ENCODE data around the gene TSLP. TPM values are rescaled to one million over a fixed set of nuclear protein-coding genes. Genes with fewer than 3 reads are reported as not detected.

The TSLP gene
- total RNA-seq = 1.3 TPM
- long read RNA-seq, partial matches to known transcripts = 0 of 2 reads
- long read RNA-seq, other reads (novel, unspliced or antisense) = 2 of 2 reads

DNA sequence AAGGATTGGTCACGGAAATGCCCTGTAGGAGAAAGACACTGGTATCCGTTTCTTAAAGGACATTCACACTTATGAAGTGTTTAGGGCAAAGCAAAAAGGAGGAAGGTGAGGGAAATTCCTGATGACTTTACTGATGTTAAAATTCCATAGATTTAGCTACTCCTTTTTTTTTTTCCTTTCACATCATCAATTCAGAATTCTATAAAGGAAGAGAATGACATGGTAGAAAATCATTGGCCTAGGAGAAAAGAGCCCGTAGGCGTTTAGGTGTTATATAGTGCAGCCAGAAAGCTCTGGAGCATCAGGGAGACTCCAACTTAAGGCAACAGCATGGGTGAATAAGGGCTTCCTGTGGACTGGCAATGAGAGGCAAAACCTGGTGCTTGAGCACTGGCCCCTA, at the start of gene TSLP:
Gene TSLP, plus strand, starts transcription at position 301 of the 400 bp plus-strand sequence. CDS start 178 bp downstream, outside the sequence.
- Histone ChIP-seq H3K27me3 (ENCODE audit: low read depth) (no peaks in the 10 kb centered on the region), H3K4me3 (peak within 1 kb of the TSS; percentile 64), H3K9me3 (no peaks in the 10 kb centered on the region), H3K27ac (no peak within 1 kb of the TSS), H3K36me3 (no peaks in the 10 kb centered on the region), H3K4me1 (peaks cover 24% of the 10 kb centered on the region)
- DNase-seq = no peak
- intact Hi-C loops (cut with DNase I) = no loop called here
- TF ChIP-seq CTCF (IDR thresholded peaks at IDR 0.05) = no peak
- ATAC-seq = no peak

DNA sequence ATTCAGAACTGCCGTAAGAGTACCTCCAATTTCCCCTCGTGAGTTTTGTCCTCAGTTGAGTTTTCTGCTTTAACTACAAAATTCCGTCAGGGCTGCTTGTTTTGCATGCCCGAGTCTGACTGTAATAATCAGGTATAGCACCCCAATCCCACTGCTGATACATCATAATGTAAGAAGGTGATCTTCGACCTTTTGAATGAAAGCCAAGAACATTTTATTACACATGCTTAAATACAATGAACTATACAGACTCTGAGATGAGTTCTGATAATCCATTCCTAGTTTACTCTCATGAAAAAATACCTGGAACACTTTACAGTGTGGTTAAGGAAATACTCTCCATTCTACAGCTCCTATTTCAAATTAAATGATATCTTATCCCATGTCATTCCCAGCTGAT, 49.2 kb upstream of the TSLP start:
- Histone ChIP-seq H3K4me3 (no peak overlapping the region), H3K36me3 (no peaks in the 10 kb centered on the region), H3K27ac (no peak overlapping the region), H3K9me3 (no peaks in the 10 kb centered on the region), H3K27me3 (ENCODE audit: low read depth) (no peaks in the 10 kb centered on the region), H3K4me1 (no peaks in the 10 kb centered on the region)
- intact Hi-C loops (cut with DNase I) = no loop called here
- ATAC-seq = no peak
- TF ChIP-seq CTCF (IDR thresholded peaks at IDR 0.05) = no peak
- DNase-seq = no peak

GRCh38 chr5:111028865-111029264, 42.6 kb upstream of the TSLP start:
- no peak for DNase-seq
- no peak overlapping the region for H3K27ac ChIP-seq
- no peak overlapping the region for H3K4me3 ChIP-seq
- H3K27me3 ChIP-seq (ENCODE audit: low read depth) = no peaks in the 10 kb centered on the region
- no peaks in the 10 kb centered on the region for H3K9me3 ChIP-seq
- ATAC-seq = no peak
- no peak for TF ChIP-seq CTCF (IDR thresholded peaks at IDR 0.05)
- H3K4me1 ChIP-seq = no peaks in the 10 kb centered on the region
- intact Hi-C loops (cut with DNase I) = no loop called here
- H3K36me3 ChIP-seq = no peaks in the 10 kb centered on the region

DNA sequence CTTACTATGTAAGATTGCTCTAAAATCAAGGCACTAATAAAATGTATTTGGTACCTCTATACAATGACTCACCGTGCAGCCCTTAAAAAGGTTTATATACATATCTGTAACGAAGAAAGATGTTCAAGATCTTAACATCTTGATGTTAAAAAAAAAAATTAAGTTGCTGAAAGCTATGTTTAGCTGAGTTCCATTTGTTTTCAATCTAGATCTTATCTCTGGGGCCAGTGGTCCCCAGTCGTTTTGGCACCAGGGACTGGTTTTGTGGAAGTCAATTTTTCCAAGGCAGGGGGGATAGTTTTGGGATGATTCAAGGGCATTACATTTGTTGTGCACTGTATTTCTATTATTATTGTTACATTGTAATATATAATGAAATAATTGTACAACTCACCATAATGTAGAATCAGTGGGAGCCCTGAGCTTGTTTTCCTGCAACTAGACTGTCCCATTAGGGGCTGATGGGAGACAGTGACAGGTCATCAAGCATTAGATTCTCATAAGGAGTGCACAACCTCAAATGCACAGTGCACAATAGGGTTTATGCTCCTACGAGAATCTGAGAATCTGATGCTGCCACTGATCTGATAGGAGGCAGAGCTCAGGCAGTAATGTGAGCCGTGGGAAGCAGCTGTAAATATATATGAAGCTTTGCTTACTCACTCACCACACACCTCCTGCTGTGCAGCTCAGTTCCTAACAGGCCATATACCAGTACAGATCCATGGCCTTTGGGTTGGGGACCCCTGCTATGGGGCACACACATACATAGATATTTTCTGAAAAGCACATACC, 27.6 kb upstream of the TSLP start:
- Histone ChIP-seq H3K4me3 (no peak overlapping the region), H3K9me3 (no peaks in the 10 kb centered on the region), H3K27ac (no peak overlapping the region), H3K27me3 (ENCODE audit: low read depth) (no peaks in the 10 kb centered on the region), H3K36me3 (no peaks in the 10 kb centered on the region), H3K4me1 (no peaks in the 10 kb centered on the region)
- DNase-seq (no peak), ATAC-seq (no peak)
- TF ChIP-seq CTCF (IDR thresholded peaks at IDR 0.05) = no peak
- intact Hi-C loops (cut with DNase I) = no loop called here

DNA sequence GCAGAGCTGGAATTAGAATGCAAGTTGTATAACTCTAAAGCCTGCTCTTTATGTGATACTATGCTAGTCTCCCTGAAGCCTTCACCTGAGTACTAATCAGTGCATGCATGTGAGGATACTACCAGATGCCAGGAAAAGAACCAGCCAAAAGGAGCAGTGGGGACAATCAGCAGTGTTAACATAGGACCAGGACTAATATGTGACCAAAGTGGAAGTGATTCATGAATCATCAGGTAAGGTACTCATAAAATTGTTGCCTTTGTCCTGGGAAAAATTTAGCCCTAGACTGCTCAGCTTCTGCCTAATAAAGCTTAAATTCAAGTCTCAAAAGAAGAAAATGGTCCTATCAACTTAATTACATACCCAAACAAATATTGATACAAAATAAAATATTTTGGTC, 13.4 kb upstream of the TSLP start:
- no peak overlapping the region for H3K4me3 ChIP-seq
- H3K36me3 ChIP-seq = no peaks in the 10 kb centered on the region
- intact Hi-C loops (cut with DNase I) = no loop called here
- H3K27ac ChIP-seq = no peak overlapping the region
- TF ChIP-seq CTCF (IDR thresholded peaks at IDR 0.05) = no peak
- DNase-seq = no peak
- no peak for ATAC-seq
- H3K9me3 ChIP-seq = no peaks in the 10 kb centered on the region
- H3K4me1 ChIP-seq = no peaks in the 10 kb centered on the region
- no peaks in the 10 kb centered on the region for H3K27me3 ChIP-seq (ENCODE audit: low read depth)

Data from lower lobe of right lung (tissue), 2 donors.